Stomach smooth muscle (tissue), 2 donors: ENCODE measurements around the gene HIGD1A.
"Not testable (repeated sequence)": the region's sequence is repeated elsewhere in the genome, so short reads cannot be mapped to it uniquely, and the experiment has no call there.

ENCODE experiments used
- H3K27ac ChIP-seq: one replicate; pipeline ENCODE4 v1.7.0; 2013; ENCODE audit warnings: mild to moderate bottlenecking, low read length, inconsistent platforms
- H3K27me3 ChIP-seq, 2 donors: one replicate each; pipeline ENCODE4 v1.7.0; 2013; ENCODE audit warnings: low read length in 2 of 2; ENCODE audit not compliant: insufficient read depth in 2 of 2, control insufficient read depth in 1 of 2
- H3K36me3 ChIP-seq, 2 donors: one replicate each; pipeline ENCODE4 v1.7.0; 2013; ENCODE audit warnings: low read length in 2 of 2; ENCODE audit not compliant: control insufficient read depth in 2 of 2, insufficient read depth in 2 of 2
- H3K4me1 ChIP-seq: one replicate; pipeline ENCODE4 v1.7.0; 2013; ENCODE audit warnings: low read length; ENCODE audit not compliant: control insufficient read depth, insufficient read depth
- H3K4me3 ChIP-seq, 2 donors: one replicate each; pipeline ENCODE4 v1.7.0; 2013; ENCODE audit warnings: low read length in 2 of 2
- H3K9ac ChIP-seq, 2 donors: one replicate each; pipeline ENCODE4 v1.7.0; 2013; ENCODE audit warnings: low read length in 2 of 2, mild to moderate bottlenecking in 1 of 2
- H3K9me3 ChIP-seq, 2 donors: one replicate each; pipeline ENCODE4 v1.7.0; 2013; ENCODE audit warnings: low read length in 2 of 2; ENCODE audit not compliant: control insufficient read depth in 2 of 2
- donor health status: healthy.
- donor health status: Pancreatic carcinoma.

HIGD1A gene

DNA sequence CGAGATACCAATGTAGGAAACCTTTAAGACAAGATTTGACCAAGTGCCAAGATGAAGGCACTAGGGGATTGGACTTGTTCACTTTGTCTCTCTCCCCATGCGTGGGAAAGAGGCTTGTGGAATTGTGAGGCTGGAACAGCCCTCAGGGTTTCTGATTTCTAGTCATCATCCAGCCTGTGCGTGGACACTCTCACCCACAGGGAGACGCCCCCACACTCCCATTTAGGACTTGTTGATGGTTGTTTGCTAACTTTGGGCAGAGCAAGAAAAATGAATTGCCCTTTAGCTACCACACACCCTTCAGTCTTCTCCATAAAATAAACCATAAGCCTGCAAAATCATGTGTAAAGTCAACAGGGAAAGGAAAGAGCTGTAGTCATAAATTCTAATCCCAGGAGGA, 23.4 kb upstream of the HIGD1A start:
- no peaks in the 10 kb centered on the region for H3K27me3 ChIP-seq
- H3K27ac ChIP-seq, result no peak overlapping the region
- peaks cover 9% of the 10 kb centered on the region for H3K4me1 ChIP-seq
- H3K36me3 ChIP-seq, result no peaks in the 10 kb centered on the region
- no peak overlapping the region for H3K9ac ChIP-seq
- H3K9me3 ChIP-seq, result no peaks in the 10 kb centered on the region
- H3K4me3 ChIP-seq, result no peak overlapping the region

DNA sequence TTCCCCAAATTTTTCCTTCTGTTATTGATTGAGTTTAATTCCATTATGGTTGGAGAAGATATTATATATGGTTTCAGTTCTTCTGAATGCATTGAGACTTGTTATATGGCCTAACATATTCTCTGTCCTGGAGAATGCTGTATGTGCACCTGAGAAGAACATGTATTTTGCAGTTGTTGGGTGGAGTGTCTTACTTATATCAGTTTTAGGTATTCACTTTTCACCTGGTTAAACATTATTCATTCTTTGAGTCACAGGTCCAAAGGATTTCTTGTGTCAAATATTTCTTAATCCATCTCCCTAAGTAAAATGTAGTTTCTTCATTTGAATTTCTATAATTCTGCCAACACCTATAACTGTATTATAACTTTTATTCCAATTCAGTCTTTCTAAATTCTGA, 22.7 kb upstream of the HIGD1A start:
- peaks cover 9% of the 10 kb centered on the region for H3K4me1 ChIP-seq
- H3K4me3 ChIP-seq, result no peak overlapping the region
- H3K36me3 ChIP-seq, result no peaks in the 10 kb centered on the region
- no peaks in the 10 kb centered on the region for H3K9me3 ChIP-seq
- no peak overlapping the region for H3K27ac ChIP-seq
- H3K9ac ChIP-seq, result no peak overlapping the region
- no peaks in the 10 kb centered on the region for H3K27me3 ChIP-seq

DNA sequence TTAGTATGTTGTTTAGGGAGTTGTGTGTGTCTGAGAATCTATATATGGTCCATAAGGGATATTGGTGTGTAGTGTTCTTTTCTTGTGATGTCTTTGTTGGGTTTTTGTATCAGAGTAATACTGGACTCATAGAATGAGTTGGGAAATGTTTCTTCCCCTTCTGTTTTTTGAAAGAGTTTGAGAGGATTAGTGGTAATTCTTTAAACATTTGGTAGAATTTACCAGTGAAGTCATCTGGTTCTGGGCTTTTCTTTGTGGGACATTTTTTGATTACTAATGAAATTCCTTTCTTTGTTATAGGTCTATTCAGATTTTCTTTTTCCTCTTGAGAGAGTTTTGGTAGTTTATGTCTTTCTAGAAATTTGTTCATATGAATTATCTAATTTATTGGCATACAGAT, 21.9 kb upstream of the HIGD1A start:
- H3K9ac ChIP-seq, result no peak overlapping the region
- no peaks in the 10 kb centered on the region for H3K9me3 ChIP-seq
- H3K27me3 ChIP-seq, result no peaks in the 10 kb centered on the region
- H3K4me3 ChIP-seq, result no peak overlapping the region
- H3K4me1 ChIP-seq, result peaks cover 6% of the 10 kb centered on the region
- no peak overlapping the region for H3K27ac ChIP-seq
- H3K36me3 ChIP-seq, result no peaks in the 10 kb centered on the region

- Histone ChIP-seq H3K9ac (no peak overlapping the region), H3K9me3 (no peaks in the 10 kb centered on the region), H3K4me1 (no peaks in the 10 kb centered on the region), H3K27ac (no peak overlapping the region), H3K27me3 (no peaks in the 10 kb centered on the region), H3K36me3 (no peaks in the 10 kb centered on the region), H3K4me3 (no peak overlapping the region)
These were observed 19.1 kb upstream of the HIGD1A start for GRCh38 chr3:42823351-42823750.

GRCh38 chr3:42822828-42823227, 18.5 kb upstream of the HIGD1A start:
- no peaks in the 10 kb centered on the region for H3K27me3 ChIP-seq
- H3K9me3 ChIP-seq, result no peaks in the 10 kb centered on the region
- H3K4me1 ChIP-seq, result no peaks in the 10 kb centered on the region
- H3K4me3 ChIP-seq, result no peak overlapping the region
- H3K9ac ChIP-seq, result no peak overlapping the region
- no peak overlapping the region for H3K27ac ChIP-seq
- H3K36me3 ChIP-seq, result no peaks in the 10 kb centered on the region

GRCh38 chr3:42820746-42821051, 16.4 kb upstream of the HIGD1A start:
- Histone ChIP-seq H3K9me3 (no peaks in the 10 kb centered on the region), H3K9ac (no peak overlapping the region), H3K4me1 (no peaks in the 10 kb centered on the region), H3K36me3 (no peaks in the 10 kb centered on the region), H3K27ac (no peak overlapping the region), H3K4me3 (no peak overlapping the region), H3K27me3 (no peaks in the 10 kb centered on the region)

DNA sequence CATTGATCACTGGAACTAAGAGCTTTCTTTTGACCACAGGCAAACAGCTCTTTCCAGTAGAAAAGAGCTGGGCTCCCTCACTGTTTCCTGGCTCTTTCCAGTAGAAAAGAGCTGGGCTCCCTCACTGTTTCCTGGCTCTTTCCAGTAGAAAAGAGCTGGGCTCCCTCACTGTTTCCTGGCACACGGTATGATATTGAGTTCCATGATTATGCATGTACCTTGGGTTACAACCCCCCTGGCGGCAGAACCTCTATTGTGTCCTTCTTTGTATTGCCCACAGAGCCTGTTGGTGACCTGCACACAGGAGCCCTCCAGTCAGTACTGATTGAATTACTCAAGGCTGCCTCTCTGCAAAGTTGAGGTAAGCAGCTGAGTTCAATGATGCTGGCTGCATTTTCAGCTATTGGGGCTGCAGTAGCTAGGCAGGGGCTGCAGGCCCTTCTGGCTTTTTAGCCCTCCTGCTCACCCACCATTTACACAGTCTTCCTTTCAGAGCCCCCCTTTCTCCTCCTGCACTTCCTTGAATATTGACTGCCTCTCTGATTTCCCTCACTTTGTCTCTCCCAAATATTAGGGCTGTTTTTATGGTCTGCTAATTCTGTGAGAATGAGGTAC, 15.2 kb upstream of the HIGD1A start:
- no peak overlapping the region for H3K27ac ChIP-seq
- no peaks in the 10 kb centered on the region for H3K27me3 ChIP-seq
- H3K4me3 ChIP-seq, result no peak overlapping the region
- H3K9ac ChIP-seq, result no peak overlapping the region
- H3K36me3 ChIP-seq, result no peaks in the 10 kb centered on the region
- H3K4me1 ChIP-seq, result peaks cover 9% of the 10 kb centered on the region
- no peaks in the 10 kb centered on the region for H3K9me3 ChIP-seq

- no peak overlapping the region for H3K27ac ChIP-seq
- no peak overlapping the region for H3K9ac ChIP-seq
- H3K4me3 ChIP-seq, result no peak overlapping the region
- no peaks in the 10 kb centered on the region for H3K9me3 ChIP-seq
- no peaks in the 10 kb centered on the region for H3K27me3 ChIP-seq
- peaks cover 9% of the 10 kb centered on the region for H3K4me1 ChIP-seq
- no peaks in the 10 kb centered on the region for H3K36me3 ChIP-seq
These were observed 11.5 kb upstream of the HIGD1A start for GRCh38 chr3:42815826-42816225.

DNA sequence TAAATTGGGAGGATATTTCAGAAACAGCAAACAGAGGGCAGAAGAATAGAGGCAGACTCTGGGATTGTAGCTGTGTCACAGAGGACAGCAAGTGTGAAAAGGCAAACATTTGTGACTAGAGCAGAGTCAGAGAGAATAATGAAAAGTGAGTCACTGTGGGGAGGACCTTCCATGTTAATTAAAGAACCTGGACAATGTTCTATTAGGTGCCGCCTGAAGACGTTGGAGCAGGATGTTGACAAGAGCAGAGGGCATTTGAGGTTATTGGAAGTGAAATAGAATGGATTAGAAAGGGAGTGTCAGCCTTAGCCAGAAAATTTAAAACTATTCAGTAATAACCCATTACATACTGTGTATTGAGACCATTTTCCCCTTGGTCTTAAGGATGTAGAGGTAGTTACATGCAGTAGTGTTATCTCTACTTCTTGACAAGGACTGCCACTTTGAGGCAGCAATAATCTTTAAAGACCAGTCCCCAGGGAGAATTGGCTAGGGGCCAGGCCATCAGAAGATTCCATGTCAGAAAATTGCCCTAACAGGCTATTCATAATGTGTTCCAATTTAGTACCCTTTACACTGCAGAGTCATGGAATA, 10.7 kb upstream of the HIGD1A start:
- no peak overlapping the region for H3K9ac ChIP-seq
- no peaks in the 10 kb centered on the region for H3K27me3 ChIP-seq
- H3K4me1 ChIP-seq, result peaks cover 9% of the 10 kb centered on the region
- H3K4me3 ChIP-seq, result no peak overlapping the region
- H3K9me3 ChIP-seq, result no peaks in the 10 kb centered on the region
- no peaks in the 10 kb centered on the region for H3K36me3 ChIP-seq
- H3K27ac ChIP-seq, result no peak overlapping the region

DNA sequence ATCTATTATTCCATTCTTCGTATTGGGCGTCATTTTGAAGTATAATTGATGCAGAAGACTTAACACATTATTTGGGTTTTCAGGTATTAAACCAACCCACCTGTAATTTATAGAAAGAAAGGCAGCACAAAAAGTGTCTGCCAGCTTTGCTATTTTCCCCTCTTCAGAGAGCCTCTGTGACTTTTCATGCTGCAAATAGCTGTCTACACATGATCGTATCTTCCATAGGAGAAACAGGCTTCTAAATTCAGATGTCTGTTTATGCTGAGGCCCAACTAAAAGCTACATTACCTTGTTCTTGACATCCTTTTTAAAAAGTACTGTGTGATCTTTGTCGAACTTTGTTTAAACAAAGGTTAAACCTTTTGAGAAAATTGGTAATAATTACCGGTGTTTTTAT, 10.0 kb upstream of the HIGD1A start:
- no peaks in the 10 kb centered on the region for H3K9me3 ChIP-seq
- H3K27ac ChIP-seq, result no peak overlapping the region
- peaks cover 9% of the 10 kb centered on the region for H3K4me1 ChIP-seq
- H3K36me3 ChIP-seq, result no peaks in the 10 kb centered on the region
- H3K27me3 ChIP-seq, result no peaks in the 10 kb centered on the region
- no peak overlapping the region for H3K9ac ChIP-seq
- H3K4me3 ChIP-seq, result no peak overlapping the region

- not testable (repeated sequence) for H3K9ac ChIP-seq, H3K4me3 ChIP-seq, H3K4me1 ChIP-seq, H3K36me3 ChIP-seq, H3K27me3 ChIP-seq, H3K27ac ChIP-seq, H3K9me3 ChIP-seq
These were observed 7.0 kb upstream of the HIGD1A start for GRCh38 chr3:42811118-42811883.
